RWPE2 (cell line): ENCODE measurements around the gene EXOC6B.

Experiments used
- ATAC-seq: fragments of 200-7000 bp; cut with Tn5 transposase; 3 replicates; pipeline ENCODE4 v1.9.1; 2021; ENCODE audit warnings: low read depth
- DNase-seq: peaks from one replicate; pipeline ENCODE4 v3.0.0-alpha.2; 2020; ENCODE audit warnings: low spot score
- H3K27ac ChIP-seq: fragments of 450-650 bp; 2 replicates; pipeline ENCODE4 v1.5.1; 2017; ENCODE audit warnings: mild to moderate bottlenecking; ENCODE audit not compliant: poor library complexity, severe bottlenecking
- H3K27me3 ChIP-seq: fragments of 250-450 bp; sonication (Bioruptor Pico); 2 replicates; pipeline ENCODE4 v1.5.1; 2021; ENCODE audit warnings: mild to moderate bottlenecking, moderate library complexity; ENCODE audit not compliant: insufficient read depth, poor library complexity, severe bottlenecking
- H3K36me3 ChIP-seq: fragments of 250-450 bp; sonication (Bioruptor Pico); 2 replicates; pipeline ENCODE4 v1.5.1; 2020; ENCODE audit warnings: low read depth, mild to moderate bottlenecking, moderate library complexity
- H3K4me1 ChIP-seq: fragments of 250-450 bp; sonication (Bioruptor Pico); 2 replicates; pipeline ENCODE4 v1.5.1; 2021; ENCODE audit warnings: mild to moderate bottlenecking, moderate library complexity; ENCODE audit not compliant: insufficient read depth, poor library complexity, severe bottlenecking
- H3K4me3 ChIP-seq: fragments of 250-450 bp; sonication (Bioruptor Pico); 2 replicates; pipeline ENCODE4 v1.5.1; 2021; ENCODE audit warnings: mild to moderate bottlenecking, moderate library complexity; ENCODE audit not compliant: severe bottlenecking
- H3K9me3 ChIP-seq: fragments of 250-450 bp; sonication (Bioruptor Pico); 2 replicates; pipeline ENCODE4 v1.5.1; 2021; ENCODE audit warnings: mild to moderate bottlenecking, moderate library complexity; ENCODE audit not compliant: severe bottlenecking
- TF ChIP-seq, protein P1 (sequence below): fragments of 450-650 bp; IDR thresholded peaks from one replicate; pipeline ENCODE4 v1.5.1; 2017; ENCODE audit warnings: mild to moderate bottlenecking, moderate library complexity; ENCODE audit not compliant: poor library complexity, severe bottlenecking

The EXOC6B gene

DNA sequence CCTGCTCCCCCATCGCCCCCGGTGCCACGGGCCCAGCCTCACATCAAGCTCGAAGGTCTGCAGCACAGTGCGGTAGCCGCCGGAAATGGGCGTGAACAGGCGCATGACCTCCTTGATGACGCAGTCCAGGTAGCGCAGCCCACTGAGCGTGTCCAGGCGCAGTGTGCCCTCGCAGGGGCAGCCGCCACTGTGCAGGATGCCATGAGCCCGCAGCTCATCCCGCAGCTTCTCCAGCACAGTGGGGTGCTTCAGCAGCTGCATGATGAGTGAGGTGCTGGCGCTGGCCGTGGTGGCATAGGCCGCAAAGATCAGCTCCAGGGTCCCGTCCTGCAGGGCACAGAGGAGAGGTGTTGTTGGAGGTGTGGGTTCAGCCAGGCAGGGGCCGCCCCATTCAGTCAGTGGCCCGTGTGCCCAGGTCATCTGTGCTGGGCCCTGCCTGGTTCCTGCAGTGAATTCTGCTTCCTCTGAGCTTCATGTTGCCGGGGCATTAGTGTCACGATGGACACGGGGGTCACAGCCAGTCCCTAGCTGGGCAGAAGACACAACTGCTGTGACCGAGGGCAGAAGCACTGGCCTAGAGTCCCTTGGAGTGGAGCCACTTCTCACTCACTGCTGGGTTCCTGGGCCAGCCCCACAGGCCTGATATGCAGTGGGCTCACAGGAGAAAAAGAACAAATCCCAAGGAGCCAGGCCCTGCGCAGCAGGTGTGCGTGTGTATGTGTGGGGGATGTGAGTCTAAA lies 692.7 kb downstream of the EXOC6B start:
- peaks cover 9% of the 10 kb centered on the region for H3K4me1 ChIP-seq
- H3K36me3 ChIP-seq = peaks cover 4% of the 10 kb centered on the region; the same call in 1 of the 2 replicates
- no peaks in the 10 kb centered on the region for H3K9me3 ChIP-seq
- H3K4me3 ChIP-seq = no peak overlapping the region
- TF ChIP-seq, protein P1, sequence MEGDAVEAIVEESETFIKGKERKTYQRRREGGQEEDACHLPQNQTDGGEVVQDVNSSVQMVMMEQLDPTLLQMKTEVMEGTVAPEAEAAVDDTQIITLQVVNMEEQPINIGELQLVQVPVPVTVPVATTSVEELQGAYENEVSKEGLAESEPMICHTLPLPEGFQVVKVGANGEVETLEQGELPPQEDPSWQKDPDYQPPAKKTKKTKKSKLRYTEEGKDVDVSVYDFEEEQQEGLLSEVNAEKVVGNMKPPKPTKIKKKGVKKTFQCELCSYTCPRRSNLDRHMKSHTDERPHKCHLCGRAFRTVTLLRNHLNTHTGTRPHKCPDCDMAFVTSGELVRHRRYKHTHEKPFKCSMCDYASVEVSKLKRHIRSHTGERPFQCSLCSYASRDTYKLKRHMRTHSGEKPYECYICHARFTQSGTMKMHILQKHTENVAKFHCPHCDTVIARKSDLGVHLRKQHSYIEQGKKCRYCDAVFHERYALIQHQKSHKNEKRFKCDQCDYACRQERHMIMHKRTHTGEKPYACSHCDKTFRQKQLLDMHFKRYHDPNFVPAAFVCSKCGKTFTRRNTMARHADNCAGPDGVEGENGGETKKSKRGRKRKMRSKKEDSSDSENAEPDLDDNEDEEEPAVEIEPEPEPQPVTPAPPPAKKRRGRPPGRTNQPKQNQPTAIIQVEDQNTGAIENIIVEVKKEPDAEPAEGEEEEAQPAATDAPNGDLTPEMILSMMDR = no peak
- H3K27me3 ChIP-seq = no peaks in the 10 kb centered on the region
- ATAC-seq = no peak
- no peak overlapping the region for H3K27ac ChIP-seq
- peak; percentile 52 for DNase-seq

GRCh38 chr2:72131916-72132841 lies 693.7 kb downstream of the EXOC6B start:
- no peak for ATAC-seq
- TF ChIP-seq, protein P1 = no peak
- Histone ChIP-seq H3K36me3 (peaks cover 4% of the 10 kb centered on the region; the same call in 1 of the 2 replicates), H3K27me3 (no peaks in the 10 kb centered on the region), H3K4me3 (no peak overlapping the region), H3K9me3 (no peaks in the 10 kb centered on the region), H3K4me1 (peaks cover 9% of the 10 kb centered on the region), H3K27ac (no peak overlapping the region)
- DNase-seq = peak; percentile 61

DNA sequence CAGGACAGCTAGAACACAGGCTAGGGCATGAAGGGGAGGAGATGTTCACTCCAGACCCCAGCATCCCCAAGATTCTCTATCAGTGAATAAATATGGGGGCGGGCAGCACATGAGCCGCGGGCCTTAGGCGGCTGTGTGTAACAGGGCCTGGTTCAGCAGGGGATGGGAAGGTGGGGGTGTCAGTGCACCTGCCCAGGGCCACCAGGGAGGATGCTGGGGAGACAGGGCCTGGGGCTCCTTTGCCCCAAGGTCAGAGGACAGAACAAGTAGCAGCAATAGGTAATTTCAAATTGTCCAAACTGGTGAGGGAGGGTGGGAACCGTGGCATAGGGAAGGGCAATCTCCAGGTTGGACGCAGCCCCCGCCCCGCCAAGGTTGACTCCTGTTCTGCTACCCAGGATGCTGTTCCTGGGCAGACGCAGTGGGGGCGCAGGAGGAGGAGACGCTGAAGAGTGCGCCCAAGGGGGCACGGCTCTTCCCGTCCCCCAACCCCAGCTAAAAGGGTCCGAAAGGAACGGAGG lies 694.4 kb downstream of the EXOC6B start:
- Histone ChIP-seq H3K4me1 (peaks cover 9% of the 10 kb centered on the region), H3K4me3 (no peak overlapping the region), H3K27me3 (no peaks in the 10 kb centered on the region), H3K9me3 (no peaks in the 10 kb centered on the region), H3K36me3 (peaks cover 4% of the 10 kb centered on the region; the same call in 1 of the 2 replicates), H3K27ac (no peak overlapping the region)
- no peak for ATAC-seq
- TF ChIP-seq, protein P1 = no peak
- DNase-seq = peak; percentile 41

DNA sequence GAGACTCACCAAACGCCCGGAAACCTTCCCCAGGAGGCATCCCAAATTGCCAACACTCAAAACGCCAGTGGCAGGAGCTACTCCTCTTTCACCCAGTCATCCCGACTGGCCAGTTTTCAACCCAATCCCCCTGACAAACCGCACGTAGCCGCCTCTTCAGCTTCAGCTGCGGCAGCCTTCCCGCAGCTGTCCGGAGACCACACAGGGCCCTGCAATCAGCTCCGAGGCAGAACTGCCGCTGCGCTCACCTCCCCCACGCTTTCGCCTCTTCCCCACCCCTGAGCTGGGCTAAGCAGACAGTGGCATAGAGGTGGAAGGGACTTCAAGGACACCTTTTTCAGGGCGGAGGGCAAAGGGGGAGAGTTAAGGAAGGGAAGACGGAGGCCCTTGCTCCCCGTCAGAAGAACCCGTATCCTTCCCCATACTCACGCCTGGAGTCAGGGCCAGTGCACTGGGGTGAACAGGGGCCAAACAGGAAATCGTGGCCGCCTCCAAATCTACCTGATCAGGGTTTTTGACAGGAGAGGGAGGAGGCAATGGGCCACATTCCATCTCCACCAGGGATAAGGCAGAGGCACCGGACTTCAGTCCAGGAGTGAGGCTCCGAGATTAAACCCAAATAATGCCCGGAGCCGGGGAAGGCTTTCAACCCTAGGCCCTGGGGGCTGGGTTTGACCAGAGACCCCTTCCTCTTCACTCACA lies 695.0 kb downstream of the EXOC6B start:
- DNase-seq = peak; percentile 34
- TF ChIP-seq, protein P1 = no peak
- ATAC-seq = no peak
- H3K4me3 ChIP-seq = no peak overlapping the region
- peaks cover 9% of the 10 kb centered on the region for H3K4me1 ChIP-seq
- H3K27ac ChIP-seq = peak overlapping the region; percentile 57
- H3K36me3 ChIP-seq = peaks cover 4% of the 10 kb centered on the region; the same call in 1 of the 2 replicates
- no peaks in the 10 kb centered on the region for H3K9me3 ChIP-seq
- H3K27me3 ChIP-seq = no peaks in the 10 kb centered on the region
